ENCODE results near the gene SPATA6L.

The SPATA6L gene

GRCh38 chr9:4666042-4666699 lies at the start of gene SPATA6L:
TSS of gene SPATA6L (minus strand) at chr9:4666480. CDS start at chr9:4666250, 230 bp downstream.
- DNase-seq (ENCODE audit: extremely low spot score, insufficient read length, low read depth) (no peak), FAIRE-seq (peak; percentile 36)

GRCh38 chr9:4714266-4715016 lies 48.2 kb upstream of the SPATA6L start:
- FAIRE-seq (no peak), DNase-seq (ENCODE audit: extremely low spot score, insufficient read length, low read depth) (no peak)

- DNase-seq (ENCODE audit: extremely low spot score, insufficient read length, low read depth) (no peak), FAIRE-seq (peak; percentile 80)
Observed at GRCh38 chr9:4713849-4714248, 47.6 kb upstream of the SPATA6L start.

GRCh38 chr9:4709380-4709779 lies 43.1 kb upstream of the SPATA6L start:
- DNase-seq (ENCODE audit: extremely low spot score, insufficient read length, low read depth) = no peak
- FAIRE-seq = no peak

GRCh38 chr9:4706971-4707622 lies 40.8 kb upstream of the SPATA6L start:
- DNase-seq (ENCODE audit: extremely low spot score, insufficient read length, low read depth) (no peak), FAIRE-seq (peak; percentile 5)

GRCh38 chr9:4706021-4706420 lies 39.7 kb upstream of the SPATA6L start:
- FAIRE-seq = no peak
- no peak for DNase-seq (ENCODE audit: extremely low spot score, insufficient read length, low read depth)

GRCh38 chr9:4704129-4704528 lies 37.8 kb upstream of the SPATA6L start:
- FAIRE-seq = no peak

GRCh38 chr9:4701526-4701925 lies 35.2 kb upstream of the SPATA6L start:
- FAIRE-seq (no peak), DNase-seq (ENCODE audit: extremely low spot score, insufficient read length, low read depth) (no peak)

More at GRCh38 chr9:4704129-4704528, 37.8 kb upstream of the SPATA6L start:
- DNase-seq (ENCODE audit: extremely low spot score, insufficient read length, low read depth) = no peak

GRCh38 chr9:4700932-4701331 lies 34.7 kb upstream of the SPATA6L start:
- DNase-seq (ENCODE audit: extremely low spot score, insufficient read length, low read depth) = no peak
- no peak for FAIRE-seq

GRCh38 chr9:4700091-4700490 lies 33.8 kb upstream of the SPATA6L start:
- FAIRE-seq (no peak), DNase-seq (ENCODE audit: extremely low spot score, insufficient read length, low read depth) (no peak)

- FAIRE-seq (no peak), DNase-seq (ENCODE audit: extremely low spot score, insufficient read length, low read depth) (no peak)
Observed at GRCh38 chr9:4691795-4692194, 25.5 kb upstream of the SPATA6L start.

GRCh38 chr9:4690144-4690543 lies 23.9 kb upstream of the SPATA6L start:
- peak; percentile 50 for FAIRE-seq
- no peak for DNase-seq (ENCODE audit: extremely low spot score, insufficient read length, low read depth)

- no peak for DNase-seq (ENCODE audit: extremely low spot score, insufficient read length, low read depth)
- FAIRE-seq = peak; percentile 75
Observed at GRCh38 chr9:4689687-4690104, 23.4 kb upstream of the SPATA6L start.

GRCh38 chr9:4689021-4689420 lies 22.7 kb upstream of the SPATA6L start:
- FAIRE-seq = no peak
- no peak for DNase-seq (ENCODE audit: extremely low spot score, insufficient read length, low read depth)

GRCh38 chr9:4686584-4686983 lies 20.3 kb upstream of the SPATA6L start:
- no peak for FAIRE-seq

GRCh38 chr9:4686112-4686511 lies 19.8 kb upstream of the SPATA6L start:
- no peak for DNase-seq (ENCODE audit: extremely low spot score, insufficient read length, low read depth)

More at GRCh38 chr9:4686584-4686983, 20.3 kb upstream of the SPATA6L start:
- DNase-seq (ENCODE audit: extremely low spot score, insufficient read length, low read depth) = no peak

GRCh38 chr9:4684820-4685219 lies 18.5 kb upstream of the SPATA6L start:
- DNase-seq (ENCODE audit: extremely low spot score, insufficient read length, low read depth) (no peak), FAIRE-seq (no peak)

More at GRCh38 chr9:4686112-4686511, 19.8 kb upstream of the SPATA6L start:
- no peak for FAIRE-seq

- DNase-seq (ENCODE audit: extremely low spot score, insufficient read length, low read depth) (no peak), FAIRE-seq (peak; percentile 36)
Observed at GRCh38 chr9:4680750-4681149, 14.5 kb upstream of the SPATA6L start.

GRCh38 chr9:4680173-4680525 lies 13.9 kb upstream of the SPATA6L start:
- DNase-seq (ENCODE audit: extremely low spot score, insufficient read length, low read depth) (no peak), FAIRE-seq (peak; percentile 68)

GRCh38 chr9:4679268-4680172 lies 13.2 kb upstream of the SPATA6L start, which contains the start of gene CDC37L1:
TSS of gene CDC37L1 (plus strand) at chr9:4679569. CDS start at chr9:4679768, 199 bp downstream.
- FAIRE-seq = peak; percentile 91
- peak; percentile 85 for DNase-seq (ENCODE audit: extremely low spot score, insufficient read length, low read depth)

All from GM18507 (cell line).